Endothelial cell of umbilical vein (primary cell): ENCODE measurements around the gene RNASET2. TPM values are rescaled to one million over a fixed set of nuclear protein-coding genes. Genes with fewer than 3 reads are reported as not detected.

Source experiments
- BruUV-seq: library from RNA; stranded (reverse); fragments of 400-500 nt; replicated peaks from 2 replicates; lab custom pipeline; 2021; lab: Mats Ljungman, UMichigan
- CTCF ChIA-PET: fragments of 300-600, 350-600 bp; sonication (Branson Sonifier 250); formaldehyde crosslinking; loops from one replicate; lab custom pipeline; 2021; ENCODE audit warnings: antibody characterized with exemption, inconsistent platforms; lab: Charles Lee
- POLR2A ChIA-PET: fragments of 300-600, 350-600 bp; sonication (Branson Sonifier 250); formaldehyde crosslinking; loops from one replicate; lab custom pipeline; 2021; ENCODE audit warnings: antibody characterized with exemption, inconsistent platforms; lab: Charles Lee
- DNase-seq: peaks from one replicate; pipeline ENCODE4 v3.0.0-alpha.2; 2011; ENCODE audit warnings: low read depth, low spot score
- FAIRE-seq: peaks from 2 replicates; lab custom pipeline; 2011; peaks lifted over from hg19 to GRCh38; lab: Jason Lieb, UNC
- H2AFZ ChIP-seq: 2 replicates; pipeline ENCODE4 v1.6.0; 2012; ENCODE audit warnings: low read depth, low read length, control low read depth, inconsistent platforms
- H3K27ac ChIP-seq: 2 replicates; pipeline ENCODE4 v1.5.1; 2011; ENCODE audit warnings: low read depth, mild to moderate bottlenecking, control low read depth, low read length, moderate library complexity; ENCODE audit not compliant: insufficient read depth
- H3K27me3 ChIP-seq, 2 experiments: 2 replicates each; pipeline versions ENCODE4 v1.6.0 to v1.6.1; 2011; ENCODE audit warnings: low read length in 2 of 2, mixed read lengths in 1 of 2; ENCODE audit not compliant: control insufficient read depth in 2 of 2, insufficient read depth in 2 of 2
- H3K36me3 ChIP-seq, 2 experiments: 2 replicates in 1 of 2; 3 replicates in 1 of 2; pipeline ENCODE4 v1.5.1; 2011; ENCODE audit warnings: low read length in 2 of 2, mild to moderate bottlenecking in 1 of 2, moderate library complexity in 1 of 2; ENCODE audit not compliant: control insufficient read depth in 2 of 2, insufficient read depth in 2 of 2; ENCODE audit errors: extremely low read depth in 1 of 2
- H3K4me1 ChIP-seq: 3 replicates; pipeline ENCODE4 v1.5.1; 2011; ENCODE audit warnings: mild to moderate bottlenecking, low read length; ENCODE audit not compliant: control insufficient read depth, insufficient read depth; ENCODE audit errors: extremely low read depth
- H3K4me2 ChIP-seq: 2 replicates; pipeline ENCODE4 v1.6.1; 2011; ENCODE audit warnings: low read length, control low read depth, mixed read lengths; ENCODE audit not compliant: insufficient read depth
- H3K4me3 ChIP-seq, 3 experiments: fragments of 200-600 bp in 1 of 3; sonication (generic), shearing (Covaris generic) in 1 of 3; replicated peaks in 1 of 3; 2 replicates each; pipeline ENCODE4 v1.5.1; 2011 to 2016; ENCODE audit warnings: control low read depth in 3 of 3, low read length in 3 of 3, mild to moderate bottlenecking in 2 of 3, inconsistent platforms in 1 of 3, low read depth in 1 of 3, moderate library complexity in 1 of 3; ENCODE audit not compliant: insufficient read depth in 1 of 3
- H3K79me2 ChIP-seq: 2 replicates; pipeline ENCODE4 v1.6.0; 2012; ENCODE audit warnings: low read length, inconsistent platforms; ENCODE audit not compliant: control insufficient read depth, insufficient read depth
- H3K9ac ChIP-seq: replicated peaks from 2 replicates; pipeline ENCODE3; 2011; ENCODE audit warnings: low read length, control low read depth; ENCODE audit not compliant: insufficient read depth; ENCODE audit errors: extremely low read depth
- H3K9me1 ChIP-seq: replicated peaks from 3 replicates; pipeline ENCODE4 v1.6.0; 2011; ENCODE audit warnings: mild to moderate bottlenecking, low read length; ENCODE audit not compliant: control insufficient read depth, insufficient read depth; ENCODE audit errors: extremely low read depth
- H3K9me3 ChIP-seq: replicated peaks from 2 replicates; pipeline ENCODE4 v1.5.1; 2012; ENCODE audit warnings: low read length, inconsistent platforms; ENCODE audit not compliant: control insufficient read depth, insufficient read depth
- H4K20me1 ChIP-seq: replicated peaks from 2 replicates; pipeline ENCODE3; 2011; ENCODE audit warnings: mild to moderate bottlenecking, low read length; ENCODE audit not compliant: control insufficient read depth, insufficient read depth; ENCODE audit errors: extremely low read depth
- EZH2 ChIP-seq: IDR thresholded peaks from 2 replicates; pipeline ENCODE4 v1.6.1; 2012; ENCODE audit warnings: borderline replicate concordance, low read depth, mild to moderate bottlenecking, moderate library complexity, low read length, inconsistent platforms; ENCODE audit not compliant: severe bottlenecking
- FOS ChIP-seq: IDR thresholded peaks from 2 replicates; pipeline ENCODE4 v1.6.1; 2011; ENCODE audit warnings: mild to moderate bottlenecking, low read length, moderate library complexity, borderline replicate concordance; ENCODE audit not compliant: insufficient read depth
- GATA2 ChIP-seq: IDR thresholded peaks from 2 replicates; pipeline ENCODE4 v1.7.0; 2011; ENCODE audit warnings: low read depth, mild to moderate bottlenecking, moderate library complexity, mixed read lengths, low read length; ENCODE audit not compliant: insufficient read length, insufficient read depth
- JUN ChIP-seq: IDR thresholded peaks from 2 replicates; pipeline ENCODE4 v1.6.1; 2011; ENCODE audit warnings: borderline replicate concordance, low read depth; ENCODE audit not compliant: insufficient read length, insufficient read depth
- MYC ChIP-seq: IDR thresholded peaks from one replicate; pipeline ENCODE4 v1.6.1; 2011; ENCODE audit warnings: mild to moderate bottlenecking, low read depth, low read length
- POLR2A ChIP-seq: IDR thresholded peaks from 2 replicates; pipeline ENCODE4 v1.6.1; 2012; ENCODE audit warnings: low read depth, mild to moderate bottlenecking, control low read depth, low read length
- POLR2AphosphoS5 ChIP-seq: IDR thresholded peaks from 2 replicates; pipeline ENCODE4 v1.6.1; 2012; ENCODE audit warnings: low read depth, mild to moderate bottlenecking, control low read depth, low read length, moderate library complexity; ENCODE audit not compliant: insufficient read depth
- dilution Hi-C: fragments of 300-500 bp; cut with MboI; formaldehyde crosslinking; loops from one replicate; pipeline ENCODE4 v1.15.0; 2019; ENCODE audit warnings: low sequenced_read_pairs; ENCODE audit not compliant: extremely low pct_ligation_motif_present
- intact Hi-C: fragments of 100-400 bp; cut with micrococcal nuclease; formaldehyde crosslinking; loops from one replicate; pipeline ENCODE4 v1.10.0; 2022
- polyA plus RNA-seq, 4 experiments: library from polyadenylated mRNA; depleted of rRNA in 3 of 4; stranded (reverse) in 3 of 4; unstranded in 1 of 4; fragments of >200 nt; gene quantifications; 2 replicates each; pipeline versions ENCODE4 v1.2.1 to v1.2.3, GENCODE V29; 2011 to 2012; ENCODE audit warnings: missing spikeins in 1 of 4
- total RNA-seq: library from RNA; stranded (reverse); gene quantifications from 2 replicates; pipeline ENCODE4 v1.2.3, GENCODE V29; 2021
- TF ChIP-seq, protein P1 (sequence below), 2 donors: IDR thresholded peaks; 1 replicate in 1 of 2; 2 replicates in 1 of 2; pipeline ENCODE4 v1.5.1; 2011; ENCODE audit warnings: low read length in 2 of 2, mild to moderate bottlenecking in 2 of 2, moderate library complexity in 2 of 2, control low read depth in 1 of 2, inconsistent platforms in 1 of 2, low read depth in 1 of 2; ENCODE audit not compliant: insufficient read depth in 1 of 2; ENCODE audit errors: extremely low read depth in 1 of 2
- TF ChIP-seq, protein P2 (sequence below): IDR thresholded peaks from 2 replicates; pipeline ENCODE4 v1.6.1; 2011; ENCODE audit not compliant: insufficient read depth, insufficient read length

The RNASET2 gene
- total and polyA plus RNA-seq, 2 donors (not counting 3 experiments of a cell fraction or from before 2014, with no cell fraction given) = 10.7 to 11.4 TPM

DNA sequence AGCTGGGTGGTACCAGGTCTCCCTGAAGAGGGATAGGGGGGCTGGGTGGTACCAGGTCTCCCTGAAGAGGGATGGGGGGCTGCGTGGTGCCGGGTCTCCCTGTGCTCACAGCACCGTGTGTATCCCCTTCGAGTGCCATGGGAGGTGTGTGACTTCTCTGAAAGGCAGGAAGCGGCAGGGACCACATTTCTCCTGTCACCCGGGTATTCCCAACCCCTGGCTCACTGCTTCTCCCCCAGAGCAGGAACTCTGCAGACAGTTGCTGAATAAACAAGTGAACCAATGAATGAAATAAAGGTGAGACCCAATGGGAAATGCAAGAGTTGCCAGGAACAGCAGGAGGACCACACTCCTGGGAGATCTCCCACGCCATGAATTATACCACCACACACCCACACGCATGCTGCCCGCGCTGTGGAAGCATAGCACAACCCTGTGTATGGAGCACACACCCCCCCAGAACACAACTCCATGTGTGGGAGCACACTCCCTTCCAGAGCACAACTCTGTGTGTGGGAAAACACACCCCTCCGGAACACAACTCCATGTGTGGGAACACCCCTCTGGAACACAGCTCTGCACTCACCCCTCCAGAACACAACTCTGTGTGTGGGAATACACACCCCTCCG, 50.7 kb downstream of the RNASET2 start:
- BruUV-seq = no TSS peak
- ChIA-PET POLR2A (no interaction called here), CTCF (no interaction called here)
- FAIRE-seq (no peak), DNase-seq (no peak)
- Histone ChIP-seq H3K9me1 (no peaks in the 10 kb centered on the region), H3K27ac (no peak overlapping the region), H3K4me3 (no peak overlapping the region), H3K4me2 (no peak overlapping the region), H3K79me2 (no peaks in the 10 kb centered on the region), H4K20me1 (no peaks in the 10 kb centered on the region), H3K9ac (no peak overlapping the region), H3K4me1 (no peaks in the 10 kb centered on the region), H3K36me3 (no peaks in the 10 kb centered on the region), H2AFZ (no peak overlapping the region), H3K9me3 (no peaks in the 10 kb centered on the region), H3K27me3 (no peaks in the 10 kb centered on the region)
- intact Hi-C loops = no loop called here
- TF ChIP-seq GATA2 (no peak), POLR2AphosphoS5 (no peak), FOS (no peak), MYC (no peak), EZH2 (no peak), POLR2A (no peak), JUN (no peak)
- TF ChIP-seq, protein P1, sequence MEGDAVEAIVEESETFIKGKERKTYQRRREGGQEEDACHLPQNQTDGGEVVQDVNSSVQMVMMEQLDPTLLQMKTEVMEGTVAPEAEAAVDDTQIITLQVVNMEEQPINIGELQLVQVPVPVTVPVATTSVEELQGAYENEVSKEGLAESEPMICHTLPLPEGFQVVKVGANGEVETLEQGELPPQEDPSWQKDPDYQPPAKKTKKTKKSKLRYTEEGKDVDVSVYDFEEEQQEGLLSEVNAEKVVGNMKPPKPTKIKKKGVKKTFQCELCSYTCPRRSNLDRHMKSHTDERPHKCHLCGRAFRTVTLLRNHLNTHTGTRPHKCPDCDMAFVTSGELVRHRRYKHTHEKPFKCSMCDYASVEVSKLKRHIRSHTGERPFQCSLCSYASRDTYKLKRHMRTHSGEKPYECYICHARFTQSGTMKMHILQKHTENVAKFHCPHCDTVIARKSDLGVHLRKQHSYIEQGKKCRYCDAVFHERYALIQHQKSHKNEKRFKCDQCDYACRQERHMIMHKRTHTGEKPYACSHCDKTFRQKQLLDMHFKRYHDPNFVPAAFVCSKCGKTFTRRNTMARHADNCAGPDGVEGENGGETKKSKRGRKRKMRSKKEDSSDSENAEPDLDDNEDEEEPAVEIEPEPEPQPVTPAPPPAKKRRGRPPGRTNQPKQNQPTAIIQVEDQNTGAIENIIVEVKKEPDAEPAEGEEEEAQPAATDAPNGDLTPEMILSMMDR (IDR thresholded peaks at IDR 0.05; ENCODE audit: extremely low read depth in 1 of 2, insufficient read depth in 1 of 2, low read depth in 1 of 2, low read length in 2 of 2) = no peak
- TF ChIP-seq, protein P2, sequence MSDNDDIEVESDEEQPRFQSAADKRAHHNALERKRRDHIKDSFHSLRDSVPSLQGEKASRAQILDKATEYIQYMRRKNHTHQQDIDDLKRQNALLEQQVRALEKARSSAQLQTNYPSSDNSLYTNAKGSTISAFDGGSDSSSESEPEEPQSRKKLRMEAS = no peak
- dilution Hi-C loops = no loop called here
